ENCODE measurements around the gene TRAF2. TPM values are rescaled to one million over a fixed set of nuclear protein-coding genes. Genes with fewer than 3 reads are reported as not detected.
A peak's percentile ranks its signal among the peaks of the same experiment; 100 is the strongest.

TRAF2 gene
- total RNA-seq, 2 experiments from 2014 or later = 39.4 to 49.4 TPM

DNA sequence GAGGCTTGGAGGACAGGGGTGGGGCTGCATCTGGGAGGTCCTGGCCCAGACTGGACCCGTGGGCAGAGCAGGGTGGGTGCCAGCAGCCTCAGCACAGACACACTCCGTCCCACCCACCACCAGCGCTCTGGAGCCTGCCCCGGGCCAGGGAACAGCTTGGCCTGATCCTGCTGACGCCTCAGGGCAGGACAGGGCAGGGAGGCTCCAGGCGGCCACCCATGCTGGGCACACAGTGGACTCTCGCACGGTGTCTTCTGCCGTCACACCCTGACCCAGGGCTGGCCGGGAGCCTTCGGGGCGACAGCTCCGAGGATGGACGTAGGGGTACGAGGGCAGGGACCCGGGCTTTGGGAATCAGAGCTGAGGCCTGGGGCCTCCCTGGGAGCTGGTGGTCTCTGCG, 82.8 kb downstream of the TRAF2 start:
- Mint-ChIP-seq H3K27me3 (peaks cover 3% of the 10 kb centered on the region), H3K4me1 (peaks cover 21% of the 10 kb centered on the region), H3K27ac (no peak overlapping the region), H3K36me3 (ENCODE audit: low read depth) (no peaks in the 10 kb centered on the region), H3K9me3 (no peaks in the 10 kb centered on the region), H3K4me3 (no peak overlapping the region)
- DNase-seq = no peak
- POLR2A ChIA-PET = no interaction called here
- CTCF ChIA-PET = interaction anchor here (1.6 to 1.9 kb wide), 2 partner anchors 9 to 78 kb away, joined by 3 to 5 read pairs; no protein-coding TSS in a partner anchor

DNA sequence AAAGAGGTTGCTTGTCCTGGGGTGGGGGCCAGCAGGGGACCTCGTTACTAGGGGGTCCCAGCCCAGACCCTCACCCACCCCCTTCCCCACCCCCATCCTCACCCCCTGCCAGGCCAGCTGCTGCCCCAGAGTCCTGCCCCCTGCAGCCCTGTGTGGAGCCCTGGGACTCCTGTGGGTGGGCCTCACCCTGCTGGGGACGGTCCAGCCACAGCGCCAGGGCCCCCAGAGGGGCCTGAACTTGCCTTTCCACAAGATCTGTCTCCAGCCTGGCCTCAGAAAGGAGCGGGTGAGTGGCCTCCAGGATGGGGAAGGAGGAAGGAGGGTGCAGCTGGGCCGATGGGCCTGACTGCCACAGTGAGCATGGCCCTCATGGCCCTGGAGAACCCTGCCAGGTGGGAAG, 83.5 kb downstream of the TRAF2 start:
- Mint-ChIP-seq H3K4me1 (peaks cover 18% of the 10 kb centered on the region), H3K4me3 (no peak overlapping the region), H3K27me3 (peaks cover 3% of the 10 kb centered on the region), H3K27ac (no peak overlapping the region), H3K36me3 (ENCODE audit: low read depth) (no peaks in the 10 kb centered on the region), H3K9me3 (no peaks in the 10 kb centered on the region)
- no peak for DNase-seq
- CTCF ChIA-PET = interaction anchor here (1.6 kb wide), 1 partner anchor 77 kb away, joined by 3 read pairs; no protein-coding TSS in a partner anchor
- POLR2A ChIA-PET = no interaction called here

DNA sequence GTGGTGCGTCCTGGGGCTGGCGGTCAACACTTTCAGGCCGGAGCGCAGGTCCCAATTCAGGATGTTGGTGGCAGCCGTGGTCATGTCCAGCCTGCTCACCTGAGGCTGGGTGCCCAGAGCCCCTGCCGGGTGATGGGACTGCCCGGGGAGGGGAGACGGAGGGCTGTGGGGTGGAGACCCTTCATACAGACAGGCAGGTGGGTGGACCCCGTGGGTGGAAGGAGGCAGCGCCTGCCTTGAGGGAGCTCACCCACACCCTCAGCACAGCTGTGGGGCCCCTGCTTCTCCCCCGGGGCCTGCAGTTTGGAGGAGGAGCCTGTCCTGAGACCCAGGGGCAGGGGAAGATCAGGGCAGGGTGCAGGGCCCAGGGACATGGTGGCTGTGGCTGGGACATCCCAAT, 84.0 kb downstream of the TRAF2 start:
- H3K9me3 Mint-ChIP-seq = no peaks in the 10 kb centered on the region
- no peaks in the 10 kb centered on the region for H3K36me3 Mint-ChIP-seq (ENCODE audit: low read depth)
- DNase-seq = no peak
- no peak overlapping the region for H3K4me3 Mint-ChIP-seq
- peaks cover 19% of the 10 kb centered on the region for H3K4me1 Mint-ChIP-seq
- H3K27me3 Mint-ChIP-seq = peaks cover 3% of the 10 kb centered on the region
- H3K27ac Mint-ChIP-seq = no peak overlapping the region
- CTCF ChIA-PET = interaction anchor here (1.6 kb wide), 1 partner anchor 76 kb away, joined by 3 read pairs; no protein-coding TSS in a partner anchor
- POLR2A ChIA-PET = no interaction called here

DNA sequence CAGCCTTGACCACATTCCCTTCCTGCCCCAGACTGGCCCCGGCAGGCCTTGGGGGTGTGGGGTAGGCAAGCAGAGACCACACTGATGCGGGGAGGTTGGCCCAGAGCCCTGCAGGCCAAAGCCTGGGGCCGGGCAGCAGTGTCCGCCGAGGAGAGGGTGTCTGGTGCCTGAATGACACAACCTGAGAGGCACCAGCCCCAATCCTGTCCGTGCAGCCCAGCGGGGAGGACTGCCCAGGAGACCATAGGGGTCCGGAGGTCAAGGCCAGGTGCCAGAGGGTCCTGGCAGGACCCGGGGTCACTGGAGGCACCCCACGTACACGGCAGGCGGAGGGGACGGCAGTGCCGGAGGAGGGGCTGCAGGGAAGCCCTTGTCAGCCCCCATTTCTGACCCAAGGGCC, 85.4 kb downstream of the TRAF2 start:
- H3K27ac Mint-ChIP-seq = no peak overlapping the region
- H3K36me3 Mint-ChIP-seq (ENCODE audit: low read depth) = no peaks in the 10 kb centered on the region
- H3K9me3 Mint-ChIP-seq = no peaks in the 10 kb centered on the region
- H3K27me3 Mint-ChIP-seq = peaks cover 1% of the 10 kb centered on the region
- ChIA-PET POLR2A (no interaction called here), CTCF (no interaction called here)
- no peak for DNase-seq
- peaks cover 12% of the 10 kb centered on the region for H3K4me1 Mint-ChIP-seq
- no peak overlapping the region for H3K4me3 Mint-ChIP-seq

DNA sequence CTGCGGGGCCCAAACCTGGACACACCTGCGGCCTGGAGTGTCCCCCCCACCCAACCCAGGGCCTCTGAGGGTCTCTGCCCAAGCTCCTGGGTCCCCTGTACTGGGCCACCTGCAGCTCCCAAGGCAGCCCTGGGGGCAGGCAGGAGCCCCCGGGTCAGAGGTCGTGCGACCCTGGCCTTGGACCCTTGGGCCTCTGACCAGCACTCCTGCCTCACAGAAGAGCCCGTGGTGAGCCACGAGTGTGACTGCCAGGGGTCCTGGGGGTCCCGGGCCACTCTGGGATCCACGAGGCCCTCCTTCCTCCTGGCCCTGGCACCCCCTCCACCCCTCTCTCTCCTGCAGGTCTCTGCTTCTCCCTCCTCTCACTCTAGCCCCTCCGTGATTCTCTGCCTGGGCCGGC, 86.0 kb downstream of the TRAF2 start:
- no peak overlapping the region for H3K27ac Mint-ChIP-seq
- H3K36me3 Mint-ChIP-seq (ENCODE audit: low read depth) = no peaks in the 10 kb centered on the region
- peaks cover 1% of the 10 kb centered on the region for H3K27me3 Mint-ChIP-seq
- peaks cover 13% of the 10 kb centered on the region for H3K4me1 Mint-ChIP-seq
- CTCF ChIA-PET = interaction anchor here (3.4 kb wide), 1 partner anchor 27 kb away, joined by 9 read pairs; the partner anchor contains the start of genes C8G and FBXW5
- H3K9me3 Mint-ChIP-seq = no peaks in the 10 kb centered on the region
- H3K4me3 Mint-ChIP-seq = no peak overlapping the region
- DNase-seq = no peak
- POLR2A ChIA-PET = no interaction called here

DNA sequence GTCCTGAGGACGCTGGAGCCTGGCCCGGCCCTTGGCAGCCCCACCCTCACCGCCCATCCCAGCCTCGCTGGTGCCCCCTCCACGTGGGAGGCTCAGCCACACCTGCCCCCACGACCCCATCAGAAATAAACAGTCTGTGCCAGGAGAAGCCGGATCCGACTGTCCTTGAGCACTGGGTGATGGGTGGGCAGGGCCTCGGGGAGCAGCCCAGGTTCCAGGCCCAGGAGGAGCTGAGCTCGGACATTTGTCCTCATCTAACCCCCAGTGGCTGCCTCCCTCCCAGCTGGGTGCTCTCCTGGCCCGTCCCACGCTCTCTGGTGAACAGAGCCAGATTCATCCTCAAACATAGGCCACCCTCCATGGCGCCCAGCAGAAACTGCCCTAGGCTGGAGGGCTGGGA, 86.4 kb downstream of the TRAF2 start:
- CTCF ChIA-PET = interaction anchor here (0.6 to 3.4 kb wide), 3 partner anchors 20 to 57 kb away, joined by 3 to 9 read pairs (median 3); partner anchors contain the start of genes C8G and FBXW5
- DNase-seq = no peak
- POLR2A ChIA-PET = no interaction called here

DNA sequence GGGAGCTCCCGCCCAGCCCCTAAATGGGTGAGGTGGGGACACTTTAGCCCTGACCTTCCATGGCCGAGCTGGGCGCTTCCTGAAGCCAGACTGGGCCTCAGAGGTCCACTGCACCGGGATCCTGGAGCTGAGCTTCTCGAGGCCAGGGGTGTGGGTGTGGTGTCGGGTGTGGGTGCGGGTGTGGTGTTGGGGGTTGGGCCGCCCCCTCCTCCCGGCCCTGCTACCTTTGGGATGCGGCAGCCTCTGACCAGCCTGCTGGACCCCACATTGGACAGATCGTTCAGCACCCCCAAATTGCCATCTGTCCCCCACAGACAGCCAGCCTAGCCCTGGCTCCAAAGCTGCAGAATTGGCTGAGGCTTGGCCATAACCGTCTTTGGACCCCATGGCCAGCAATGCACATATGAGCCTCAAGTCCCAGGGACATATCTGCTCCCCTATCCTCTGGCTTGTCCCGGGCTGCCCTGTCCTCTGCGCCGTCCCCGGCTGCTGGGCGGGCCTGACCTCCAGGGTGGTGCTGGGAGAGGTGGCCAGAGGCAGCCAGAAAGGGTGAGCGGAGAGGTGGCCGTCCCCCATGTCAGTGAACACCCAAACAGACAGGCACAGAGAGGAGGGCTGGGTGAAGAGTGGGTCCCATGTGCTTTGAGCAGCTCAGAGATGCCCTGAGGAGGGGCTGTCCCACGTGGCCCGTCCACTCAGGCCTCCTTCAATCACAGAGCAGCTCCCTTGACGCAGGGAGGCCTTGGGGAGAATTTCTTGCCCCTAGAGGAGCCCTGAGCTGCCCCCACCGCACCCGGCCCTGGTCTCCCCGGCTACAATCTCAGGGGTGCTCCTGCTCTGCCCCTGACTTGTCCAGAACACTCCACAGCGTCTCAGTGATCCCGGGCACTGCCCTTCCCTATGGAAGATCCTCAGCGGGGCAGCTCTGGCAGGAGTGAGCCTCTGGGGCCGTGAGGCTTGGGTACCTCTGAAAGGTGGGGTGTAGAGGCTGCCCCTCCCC, 87.6 kb downstream of the TRAF2 start:
- no peaks in the 10 kb centered on the region for H3K9me3 Mint-ChIP-seq
- H3K4me3 Mint-ChIP-seq = no peak overlapping the region
- peaks cover 1% of the 10 kb centered on the region for H3K27me3 Mint-ChIP-seq
- CTCF ChIA-PET = interaction anchor here (0.6 to 3.4 kb wide), 6 partner anchors 21 to 61 kb away, joined by 3 to 15 read pairs (median 5); partner anchors contain the start of genes C8G and FBXW5
- peak overlapping the region; percentile 57 for H3K27ac Mint-ChIP-seq
- H3K4me1 Mint-ChIP-seq = peaks cover 13% of the 10 kb centered on the region
- H3K36me3 Mint-ChIP-seq (ENCODE audit: low read depth) = no peaks in the 10 kb centered on the region
- POLR2A ChIA-PET = no interaction called here
- no peak for DNase-seq

More for the DNA sequence above, 86.4 kb downstream of the TRAF2 start:
- H3K27ac Mint-ChIP-seq = no peak overlapping the region
- no peak overlapping the region for H3K4me3 Mint-ChIP-seq
- H3K36me3 Mint-ChIP-seq (ENCODE audit: low read depth) = no peaks in the 10 kb centered on the region
- H3K4me1 Mint-ChIP-seq = peaks cover 13% of the 10 kb centered on the region
- no peaks in the 10 kb centered on the region for H3K9me3 Mint-ChIP-seq
- H3K27me3 Mint-ChIP-seq = peaks cover 1% of the 10 kb centered on the region

DNA sequence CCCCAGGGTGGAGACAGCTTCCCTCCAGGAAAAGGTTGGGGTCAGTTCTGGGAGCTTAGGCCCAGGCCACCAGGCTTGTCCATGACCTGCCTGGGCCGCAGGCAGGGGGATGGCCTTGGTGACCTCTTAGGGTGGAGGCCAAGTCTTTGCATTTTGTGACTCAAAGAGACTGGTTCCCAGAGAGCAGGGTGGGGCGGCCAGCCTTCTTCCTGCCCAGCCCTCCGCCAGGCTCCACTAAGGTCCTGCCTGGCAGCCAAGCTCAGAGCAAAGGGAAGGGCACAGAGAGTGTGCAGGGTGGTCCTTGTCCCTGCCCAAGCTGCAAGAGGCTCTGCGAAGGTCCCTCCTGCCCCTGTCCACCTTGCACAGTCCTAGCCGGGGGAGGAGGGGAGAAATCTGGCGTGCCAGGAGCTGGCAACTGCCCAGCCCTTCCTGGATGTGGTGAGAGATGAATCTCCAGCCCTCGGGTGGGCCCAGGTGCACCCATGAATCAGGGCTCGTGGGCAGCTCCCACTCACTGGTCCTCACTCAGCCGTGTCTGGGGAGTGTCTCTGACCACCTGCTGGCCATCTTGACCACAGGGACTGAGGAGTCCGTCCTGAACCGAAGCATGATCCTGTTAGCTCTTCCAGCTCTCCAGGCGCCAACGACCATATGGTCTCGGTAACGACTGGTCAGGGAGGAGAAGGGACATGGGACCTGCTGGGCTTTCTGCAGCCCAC, 88.7 kb downstream of the TRAF2 start:
- ChIA-PET CTCF (interaction anchor here (0.6 to 3.4 kb wide), 8 partner anchors 9 to 135 kb away, joined by 3 to 15 read pairs (median 6); partner anchors contain the start of genes C8G and FBXW5), POLR2A (no interaction called here)
- Mint-ChIP-seq H3K4me3 (peak overlapping the region; percentile 55), H3K4me1 (peaks cover 13% of the 10 kb centered on the region), H3K27me3 (peaks cover 1% of the 10 kb centered on the region), H3K36me3 (ENCODE audit: low read depth) (no peaks in the 10 kb centered on the region), H3K27ac (peak overlapping the region; percentile 72), H3K9me3 (no peaks in the 10 kb centered on the region)
- no peak for DNase-seq

DNA sequence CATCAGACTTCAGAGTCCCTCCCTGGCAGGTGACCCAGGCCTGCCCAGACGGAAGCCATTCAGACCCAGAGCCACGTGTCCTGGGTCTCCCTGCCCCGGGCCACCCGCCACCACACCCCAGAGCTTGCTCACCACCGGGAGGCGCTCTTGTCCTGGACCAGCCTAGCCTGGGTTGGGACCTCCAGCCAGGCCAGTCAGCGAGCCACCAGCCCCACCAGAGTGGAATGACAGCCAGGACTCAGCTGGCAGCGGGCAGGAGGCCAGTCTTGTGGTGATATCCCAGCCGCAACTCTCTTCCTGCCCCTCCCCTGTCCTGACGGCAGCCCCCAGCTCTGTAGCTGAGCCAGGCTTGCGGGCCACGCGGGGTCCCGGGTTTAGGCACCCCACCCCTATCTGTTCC, 89.3 kb downstream of the TRAF2 start:
- Mint-ChIP-seq H3K36me3 (ENCODE audit: low read depth) (no peaks in the 10 kb centered on the region), H3K4me1 (peaks cover 13% of the 10 kb centered on the region), H3K27me3 (peaks cover 1% of the 10 kb centered on the region), H3K9me3 (no peaks in the 10 kb centered on the region), H3K27ac (peak overlapping the region; percentile 66), H3K4me3 (peak overlapping the region; percentile 55)
- CTCF ChIA-PET = interaction anchor here (0.6 to 3.4 kb wide), 12 partner anchors 8 to 136 kb away, joined by 3 to 15 read pairs (median 4); partner anchors contain the start of genes AJM1, C8G and FBXW5
- POLR2A ChIA-PET = no interaction called here
- DNase-seq = peak; percentile 33

Small RNA genes within 50 kb of the gene (microRNA-seq; reads per million reads assigned to microRNA genes)
- gene MIR4479 (ENCODE audit: borderline microRNAs expressed, borderline replicate concordance) = 1.3 reads per million

Other genes with a start within 250 kb of the TRAF2 start
- gene EGFL7, start 223.6 kb upstream of the TRAF2 start, total RNA-seq = under 1 TPM; 0.22 to 0.31 TPM
- gene AGPAT2, start 199.1 kb upstream of the TRAF2 start, total RNA-seq = 10 to 100 TPM; 15.0 to 17.0 TPM
- not detected for gene DIPK1B, start 173.9 kb upstream of the TRAF2 start, total RNA-seq
- not detected for gene LCN10, start 143.6 kb upstream of the TRAF2 start, total RNA-seq
- not detected for gene LCN6, start 138.0 kb upstream of the TRAF2 start, total RNA-seq
- not detected for gene LCN8, start 128.3 kb upstream of the TRAF2 start, total RNA-seq
- gene LCN15, start 122.0 kb upstream of the TRAF2 start, total RNA-seq = not detected
- gene TMEM141, start 95.2 kb upstream of the TRAF2 start, total RNA-seq = 10 to 100 TPM; 28.5 to 38.5 TPM
- 1 to 10 TPM in 1 of 2 experiments, under 1 TPM in 1; 0.97 to 1.1 TPM for gene CCDC183, start 90.2 kb upstream of the TRAF2 start, total RNA-seq
- gene RABL6, start 78.6 kb upstream of the TRAF2 start, total RNA-seq = 100 to 1,000 TPM in 1 of 2 experiments, 10 to 100 TPM in 1; 95.5 to 109 TPM
- gene AJM1, start 44.0 kb upstream of the TRAF2 start, total RNA-seq = 1 to 10 TPM; 4.0 to 4.1 TPM
- gene PHPT1, start 37.1 kb upstream of the TRAF2 start, total RNA-seq = 10 to 100 TPM; 90.1 to 99.4 TPM
- gene MAMDC4, start 34.2 kb upstream of the TRAF2 start, total RNA-seq = 10 to 100 TPM; 12.4 to 14.4 TPM
- 100 to 1,000 TPM; 290 to 291 TPM for gene EDF1, start 20.2 kb upstream of the TRAF2 start, total RNA-seq
- 100 to 1,000 TPM; 116 to 123 TPM for gene FBXW5, start 58.2 kb downstream of the TRAF2 start, total RNA-seq
- gene C8G, start 58.7 kb downstream of the TRAF2 start, total RNA-seq = 1 to 10 TPM in 1 of 2 experiments, under 1 TPM in 1; 0.85 to 1.8 TPM
- 1 to 10 TPM; 3.1 to 3.5 TPM for gene LCN12, start 65.8 kb downstream of the TRAF2 start, total RNA-seq
- 10 to 100 TPM; 22.1 to 24.0 TPM for gene PTGDS, start 91.0 kb downstream of the TRAF2 start, total RNA-seq
- under 1 TPM; 0.48 to 0.67 TPM for gene LCNL1, start 96.5 kb downstream of the TRAF2 start, total RNA-seq
- 10 to 100 TPM; 80.2 to 98.4 TPM for gene PAXX, start 105.9 kb downstream of the TRAF2 start, total RNA-seq
- 1 to 10 TPM; 2.6 to 4.4 TPM for gene CLIC3, start 110.1 kb downstream of the TRAF2 start, total RNA-seq
- 10 to 100 TPM; 67.7 to 70.3 TPM for gene ABCA2, start 141.7 kb downstream of the TRAF2 start, total RNA-seq
- 10 to 100 TPM in 1 of 2 experiments, 1 to 10 TPM in 1; 8.9 to 10.3 TPM for gene FUT7, start 145.6 kb downstream of the TRAF2 start, total RNA-seq
- gene NPDC1, start 159.7 kb downstream of the TRAF2 start, total RNA-seq = 10 to 100 TPM; 35.5 to 41.4 TPM
- not detected for gene ENTPD2, start 167.5 kb downstream of the TRAF2 start, total RNA-seq
- 10 to 100 TPM; 33.8 to 40.6 TPM for gene SAPCD2, start 184.0 kb downstream of the TRAF2 start, total RNA-seq
- gene UAP1L1, start 191.0 kb downstream of the TRAF2 start, total RNA-seq = 10 to 100 TPM; 19.1 to 21.9 TPM
- gene MAN1B1, start 200.5 kb downstream of the TRAF2 start, total RNA-seq = 10 to 100 TPM; 43.0 to 55.0 TPM
- gene DPP7, start 228.2 kb downstream of the TRAF2 start, total RNA-seq = 100 to 1,000 TPM; 206 to 259 TPM